ENCODE results near the gene STUM.
"Not testable (repeated sequence)": the region's sequence is repeated elsewhere in the genome, so short reads cannot be mapped to it uniquely, and the experiment has no call there.

STUM gene

GRCh38 chr1:226548256-226549093 is at the start of gene STUM:
TSS of gene STUM (plus strand) at chr1:226548764. CDS start at chr1:226548905, 141 bp downstream.
- peak; percentile 70 for DNase-seq (ENCODE audit: low read depth, low spot score)

GRCh38 chr1:226499699-226500098 is 48.9 kb upstream of the STUM start:
- DNase-seq (ENCODE audit: low read depth, low spot score), result not testable (repeated sequence)

GRCh38 chr1:226506021-226506420 is 42.5 kb upstream of the STUM start:
- no peak for DNase-seq (ENCODE audit: low read depth, low spot score)

GRCh38 chr1:226506921-226507320 is 41.6 kb upstream of the STUM start:
- DNase-seq (ENCODE audit: low read depth, low spot score), result no peak

- no peak for DNase-seq (ENCODE audit: low read depth, low spot score)
Measured at GRCh38 chr1:226510453-226510852, 38.1 kb upstream of the STUM start.

GRCh38 chr1:226511296-226511695 is 37.3 kb upstream of the STUM start:
- DNase-seq (ENCODE audit: low read depth, low spot score), result no peak

- peak; percentile 89 for DNase-seq (ENCODE audit: low read depth, low spot score)
Measured at GRCh38 chr1:226512076-226512728, 36.4 kb upstream of the STUM start.

- DNase-seq (ENCODE audit: low read depth, low spot score), result no peak
Measured at GRCh38 chr1:226518375-226518774, 30.2 kb upstream of the STUM start.

GRCh38 chr1:226519135-226519534 is 29.4 kb upstream of the STUM start:
- no peak for DNase-seq (ENCODE audit: low read depth, low spot score)

- DNase-seq (ENCODE audit: low read depth, low spot score), result peak; percentile 43
Measured at GRCh38 chr1:226519716-226520598, 28.6 kb upstream of the STUM start.

GRCh38 chr1:226520640-226521355 is 27.8 kb upstream of the STUM start:
- peak; percentile 12 for DNase-seq (ENCODE audit: low read depth, low spot score)

- DNase-seq (ENCODE audit: low read depth, low spot score), result no peak
Measured at GRCh38 chr1:226523646-226524406, 24.7 kb upstream of the STUM start.

- DNase-seq (ENCODE audit: low read depth, low spot score), result no peak
Measured at GRCh38 chr1:226524547-226524946, 24.0 kb upstream of the STUM start.

- DNase-seq (ENCODE audit: low read depth, low spot score), result no peak
Measured at GRCh38 chr1:226525750-226526149, 22.8 kb upstream of the STUM start.

- peak; percentile 88 for DNase-seq (ENCODE audit: low read depth, low spot score)
Measured at GRCh38 chr1:226526801-226527595, 21.6 kb upstream of the STUM start.

GRCh38 chr1:226529891-226530290 is 18.7 kb upstream of the STUM start:
- no peak for DNase-seq (ENCODE audit: low read depth, low spot score)

GRCh38 chr1:226530591-226530990 is 18.0 kb upstream of the STUM start:
- no peak for DNase-seq (ENCODE audit: low read depth, low spot score)

- no peak for DNase-seq (ENCODE audit: low read depth, low spot score)
Measured at GRCh38 chr1:226531360-226532093, 17.0 kb upstream of the STUM start.

- peak; percentile 71 for DNase-seq (ENCODE audit: low read depth, low spot score)
Measured at GRCh38 chr1:226532553-226532952, 16.0 kb upstream of the STUM start.

All from ELF-1 (cell line).